EL (cell line): ENCODE data around the gene PRICKLE1.

Source experiments
- DNase-seq: peaks from one replicate; pipeline ENCODE4 v3.0.0-alpha.2; 2016

PRICKLE1 gene

GRCh38 chr12:42446761-42447160 lies 142.8 kb downstream of the PRICKLE1 start:
- no peak for DNase-seq

DNA sequence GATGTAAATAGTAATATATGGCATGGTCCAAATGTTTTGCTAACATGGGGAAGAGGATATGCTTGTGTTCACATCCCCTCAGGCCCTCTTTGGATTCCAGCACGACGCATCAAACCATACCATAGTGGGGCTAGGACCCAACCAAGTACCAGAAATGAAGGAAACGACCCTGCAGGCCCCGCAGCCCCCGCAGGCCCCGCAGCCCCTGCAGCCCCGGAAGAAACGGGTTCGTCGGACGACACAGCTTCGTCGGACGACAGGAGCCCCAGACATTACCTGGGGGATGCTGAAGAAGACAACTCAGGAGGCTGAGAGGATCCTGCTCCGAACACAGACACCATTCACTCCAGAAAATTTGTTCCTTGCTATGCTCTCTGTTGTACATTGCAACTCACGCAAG lies 143.7 kb downstream of the PRICKLE1 start:
- no peak for DNase-seq

DNA sequence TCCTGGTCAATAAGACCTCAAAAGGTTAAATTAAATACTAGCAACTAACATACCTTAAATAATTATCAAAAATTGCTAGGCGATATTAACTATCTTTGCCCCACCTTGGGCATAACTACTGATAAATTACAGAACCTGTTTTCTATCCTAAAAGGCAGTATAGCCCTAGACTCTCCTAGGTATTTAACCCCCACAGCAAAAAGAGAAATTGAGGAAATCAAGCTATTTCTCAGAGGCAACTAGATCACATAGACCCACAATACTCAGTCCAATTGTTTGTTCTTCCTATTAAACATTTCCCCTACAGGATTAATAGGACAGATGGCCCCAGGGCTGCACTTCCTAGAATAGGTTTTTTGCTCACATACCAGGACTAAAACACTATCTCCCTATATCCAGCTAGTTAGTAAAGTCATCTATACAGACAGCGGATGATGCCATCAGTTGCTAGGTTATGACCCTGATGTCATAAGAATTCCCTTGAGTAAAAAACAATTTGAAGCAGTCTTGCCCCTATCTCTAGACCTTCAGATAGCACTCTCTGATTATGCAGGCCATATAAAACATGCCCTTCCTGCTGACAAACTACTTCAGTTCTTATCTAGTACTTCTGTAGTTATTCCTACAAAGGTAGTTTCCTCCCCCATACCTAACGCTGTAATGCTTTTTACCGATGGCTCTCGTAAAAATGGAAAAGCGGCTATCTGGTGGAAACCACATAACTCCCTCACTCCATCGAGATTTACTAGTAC lies 145.2 kb downstream of the PRICKLE1 start:
- DNase-seq: no peak

DNA sequence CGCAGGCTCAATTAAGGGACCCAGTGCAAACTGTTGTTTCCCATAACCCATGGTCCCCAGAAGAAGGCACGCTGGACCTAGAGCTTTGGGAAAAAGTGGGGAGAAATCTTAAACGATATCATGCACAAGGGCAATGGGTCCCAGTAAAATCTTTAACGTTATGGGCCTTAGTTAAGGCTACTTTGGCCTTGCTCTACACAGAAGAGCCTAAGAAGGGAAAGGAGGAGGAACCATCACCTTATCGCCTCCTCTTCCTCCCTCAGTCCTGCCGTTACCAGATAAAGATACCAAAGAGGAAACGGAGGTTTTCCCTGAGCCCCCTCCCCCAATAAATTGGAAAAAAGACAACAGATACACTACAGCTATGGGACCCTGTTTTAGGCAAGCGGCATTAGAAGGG lies 146.7 kb downstream of the PRICKLE1 start:
- no peak for DNase-seq

- DNase-seq: no peak
Observed at GRCh38 chr12:42442311-42442759, 147.2 kb downstream of the PRICKLE1 start.

DNA sequence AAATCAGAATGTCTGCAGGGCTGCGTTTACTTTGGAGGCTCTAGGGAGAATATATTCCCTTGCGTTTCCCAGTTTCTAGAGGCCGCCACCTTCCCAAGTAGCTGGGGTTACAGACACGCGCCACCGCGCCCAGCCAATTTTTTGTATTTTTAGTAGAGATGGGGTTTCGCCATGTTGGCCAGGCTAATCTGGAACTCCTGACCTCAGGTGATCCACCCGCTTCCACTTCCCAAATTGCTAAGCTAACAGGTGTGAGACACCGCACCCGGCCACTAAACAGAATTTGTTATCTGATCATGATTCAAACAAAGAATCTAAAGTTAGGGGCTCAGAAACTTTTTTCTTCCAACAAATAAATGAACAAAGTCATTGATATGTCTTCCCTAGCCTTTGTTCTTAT lies 148.9 kb downstream of the PRICKLE1 start:
- no peak for DNase-seq

GRCh38 chr12:42432517-42433140 lies 156.9 kb downstream of the PRICKLE1 start:
- no peak for DNase-seq

DNA sequence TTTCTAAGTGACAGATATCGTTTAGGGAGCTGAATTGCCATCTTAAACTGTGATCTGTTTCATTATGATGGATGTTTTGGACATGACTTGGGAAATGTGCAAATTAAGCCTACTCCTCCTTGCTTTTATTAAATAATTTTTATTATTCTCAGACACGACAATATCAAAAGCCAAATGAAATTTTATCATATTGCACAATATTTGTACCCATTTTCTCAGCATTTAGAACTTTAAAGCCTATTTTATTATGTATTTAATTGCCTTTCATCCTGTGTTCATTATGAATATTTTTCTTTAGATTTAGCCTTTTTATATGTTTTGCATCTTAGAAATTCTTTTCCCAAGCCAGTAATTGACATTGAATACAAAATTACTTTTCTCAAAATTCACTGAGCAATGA lies 160.7 kb downstream of the PRICKLE1 start:
- no peak for DNase-seq

- DNase-seq: peak; percentile 74
Observed at GRCh38 chr12:42426746-42427145, 162.8 kb downstream of the PRICKLE1 start.

DNA sequence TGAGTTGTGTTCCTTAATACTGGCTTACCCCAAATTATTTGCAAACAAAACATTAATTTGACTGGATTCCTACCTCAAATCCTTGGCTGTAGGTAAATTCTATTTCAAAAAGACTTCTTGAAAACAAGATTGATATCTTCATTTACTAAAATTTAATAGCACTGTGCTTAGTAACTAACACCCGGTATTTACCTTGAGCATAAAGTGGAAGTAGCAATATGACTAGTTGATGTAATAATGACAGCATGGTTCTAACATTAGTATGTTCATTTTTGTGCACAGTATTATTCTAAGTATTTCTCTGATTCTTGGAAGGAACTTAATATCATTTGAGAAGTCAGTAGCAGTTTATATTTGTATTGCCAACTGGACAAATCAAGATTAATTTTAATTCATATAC lies 166.8 kb downstream of the PRICKLE1 start:
- DNase-seq: no peak

GRCh38 chr12:42421844-42422779 lies 167.4 kb downstream of the PRICKLE1 start:
- DNase-seq: peak; percentile 45

DNA sequence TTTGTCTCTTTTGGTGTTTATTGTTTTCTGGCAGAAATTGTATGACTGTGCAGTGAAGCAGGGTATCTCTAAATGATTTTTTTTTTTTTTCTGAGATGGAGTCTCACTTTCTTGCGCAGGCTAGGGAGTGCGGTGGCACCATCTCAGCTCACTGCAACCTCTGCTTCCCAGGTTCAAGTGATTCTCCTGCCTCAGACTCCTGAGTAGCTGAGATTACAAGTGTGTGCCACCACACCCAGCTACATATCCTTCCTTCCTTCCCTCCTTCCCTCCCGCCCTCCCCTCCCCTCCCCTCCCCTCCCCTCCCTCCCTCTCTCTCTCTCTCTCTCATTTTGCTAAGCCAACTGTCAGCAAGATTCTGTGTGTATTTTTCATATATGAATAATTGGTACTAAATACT lies 169.2 kb downstream of the PRICKLE1 start:
- DNase-seq: no peak

GRCh38 chr12:42410340-42410739 lies 179.2 kb downstream of the PRICKLE1 start:
- DNase-seq: no peak

GRCh38 chr12:42409471-42409870 lies 180.1 kb downstream of the PRICKLE1 start:
- DNase-seq: no peak

GRCh38 chr12:42407306-42407705 lies 182.2 kb downstream of the PRICKLE1 start:
- DNase-seq: peak; percentile 21
